ENCODE data around the gene NFKBIA. TPM values are rescaled to one million over a fixed set of nuclear protein-coding genes. Genes with fewer than 3 reads are reported as not detected.

NFKBIA gene
- polyA plus RNA-seq, 1 experiment: 51.6 TPM

DNA sequence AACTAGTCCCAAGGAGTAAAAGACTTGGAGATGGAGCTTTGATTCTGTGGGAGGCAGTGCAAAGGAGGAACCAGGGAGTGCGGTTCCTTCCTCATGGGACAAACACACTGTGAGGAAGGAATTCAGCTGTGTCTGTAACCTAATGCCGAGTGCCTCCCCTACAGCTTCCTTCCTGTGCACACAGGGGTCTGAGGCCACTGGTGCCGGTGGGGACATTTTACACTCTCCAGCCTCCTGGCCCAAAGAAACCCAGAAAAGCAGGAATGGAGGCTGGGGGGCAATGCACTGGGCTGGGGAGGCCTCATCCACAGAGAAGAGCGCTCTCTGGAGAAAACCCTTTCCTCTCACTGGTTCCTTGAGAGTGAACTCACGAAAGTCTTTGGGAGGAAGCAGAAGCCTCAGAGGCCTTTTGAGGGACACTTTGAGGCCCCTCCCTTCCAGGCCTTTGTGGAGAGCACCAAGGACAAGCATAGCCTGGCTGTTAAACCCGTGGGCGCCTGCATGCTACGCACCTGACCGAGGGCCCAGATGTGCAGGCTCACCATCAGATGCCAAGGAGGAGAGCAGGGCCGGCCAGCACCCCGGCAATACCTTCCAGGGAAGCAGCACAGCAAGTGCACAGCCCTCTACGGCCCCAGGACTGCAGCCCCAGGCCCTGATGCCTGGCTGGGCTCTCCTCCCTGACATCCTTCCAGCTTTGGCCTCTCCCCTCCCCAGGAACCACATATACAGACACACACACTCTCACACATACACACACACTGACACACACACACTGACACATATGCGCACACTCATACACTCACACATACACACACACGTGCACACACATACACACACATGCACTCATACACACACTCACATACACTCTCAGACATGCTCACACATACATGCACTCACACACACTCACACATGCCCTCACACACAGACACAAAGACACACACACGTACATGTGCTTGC is 52.0 kb downstream of the NFKBIA start:
- ChIA-PET POLR2A (interaction anchor here (0.7 kb wide), 1 partner anchor 11 kb away, joined by 3 read pairs; no protein-coding TSS in a partner anchor), CTCF (no interaction called here)
- TF ChIP-seq, protein P1, sequence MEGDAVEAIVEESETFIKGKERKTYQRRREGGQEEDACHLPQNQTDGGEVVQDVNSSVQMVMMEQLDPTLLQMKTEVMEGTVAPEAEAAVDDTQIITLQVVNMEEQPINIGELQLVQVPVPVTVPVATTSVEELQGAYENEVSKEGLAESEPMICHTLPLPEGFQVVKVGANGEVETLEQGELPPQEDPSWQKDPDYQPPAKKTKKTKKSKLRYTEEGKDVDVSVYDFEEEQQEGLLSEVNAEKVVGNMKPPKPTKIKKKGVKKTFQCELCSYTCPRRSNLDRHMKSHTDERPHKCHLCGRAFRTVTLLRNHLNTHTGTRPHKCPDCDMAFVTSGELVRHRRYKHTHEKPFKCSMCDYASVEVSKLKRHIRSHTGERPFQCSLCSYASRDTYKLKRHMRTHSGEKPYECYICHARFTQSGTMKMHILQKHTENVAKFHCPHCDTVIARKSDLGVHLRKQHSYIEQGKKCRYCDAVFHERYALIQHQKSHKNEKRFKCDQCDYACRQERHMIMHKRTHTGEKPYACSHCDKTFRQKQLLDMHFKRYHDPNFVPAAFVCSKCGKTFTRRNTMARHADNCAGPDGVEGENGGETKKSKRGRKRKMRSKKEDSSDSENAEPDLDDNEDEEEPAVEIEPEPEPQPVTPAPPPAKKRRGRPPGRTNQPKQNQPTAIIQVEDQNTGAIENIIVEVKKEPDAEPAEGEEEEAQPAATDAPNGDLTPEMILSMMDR (IDR thresholded peaks at IDR 0.05; ENCODE audit: low read depth, low read length): no peak
- Histone ChIP-seq H3K27me3 (ENCODE audit: control insufficient read depth, insufficient read depth, low read length) (no peaks in the 10 kb centered on the region), H3K4me3 (ENCODE audit: low read depth, low read length) (no peak overlapping the region), H3K27ac (ENCODE audit: low read depth, low read length) (no peak overlapping the region), H3K9me3 (ENCODE audit: control insufficient read depth, insufficient read depth, low read length) (no peaks in the 10 kb centered on the region)
- DNase-seq (ENCODE audit: low read depth, low spot score): no peak

DNA sequence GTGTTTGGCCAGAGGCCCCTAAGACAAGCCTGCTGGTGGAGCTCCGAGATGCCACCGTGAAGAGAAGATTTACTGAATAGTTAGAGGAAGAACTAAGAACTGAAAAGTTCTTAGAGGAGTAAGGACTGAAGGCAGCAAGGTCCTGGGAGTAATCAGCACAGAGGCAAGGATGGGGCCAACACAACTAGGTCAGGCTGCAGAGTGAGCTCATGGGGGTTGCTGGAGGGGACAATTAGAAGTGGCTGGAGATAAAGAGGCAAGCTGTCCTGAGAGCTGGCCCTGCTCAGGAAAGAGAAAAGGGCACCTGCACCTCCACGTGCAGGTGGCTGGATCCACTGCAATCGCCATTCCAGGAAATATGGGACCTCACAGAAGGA is 52.7 kb downstream of the NFKBIA start:
- no peak overlapping the region for H3K4me3 ChIP-seq (ENCODE audit: low read depth, low read length)
- H3K27ac ChIP-seq (ENCODE audit: low read depth, low read length): no peak overlapping the region
- no peak for DNase-seq (ENCODE audit: low read depth, low spot score)
- H3K27me3 ChIP-seq (ENCODE audit: control insufficient read depth, insufficient read depth, low read length): no peaks in the 10 kb centered on the region
- TF ChIP-seq, protein P1 (IDR thresholded peaks at IDR 0.05; ENCODE audit: low read depth, low read length): no peak
- CTCF ChIA-PET: no interaction called here
- POLR2A ChIA-PET: interaction anchor here (0.7 kb wide), 1 partner anchor 10 kb away, joined by 3 read pairs; no protein-coding TSS in a partner anchor
- no peaks in the 10 kb centered on the region for H3K9me3 ChIP-seq (ENCODE audit: control insufficient read depth, insufficient read depth, low read length)

Other genes starting within 250 kb of the NFKBIA start
- 233 and 300 TPM in 2 replicates for gene PSMA6, start 112.4 kb downstream of the NFKBIA start, polyA plus RNA-seq (2011; rRNA removed)
- not detected in 2 replicates for gene INSM2, start 129.4 kb upstream of the NFKBIA start, polyA plus RNA-seq (2011; rRNA removed)

Data from AG04450 (cell line).